GM18526 (cell line): Measurements from ENCODE around the gene RASAL2.

ENCODE experiments used
- POLR2A ChIP-seq: IDR thresholded peaks from 3 replicates; pipeline ENCODE4 v1.6.1; 2011; ENCODE audit not compliant: insufficient read length; ENCODE audit errors: extremely low read depth

The RASAL2 gene

GRCh38 chr1:178161516-178161915 lies 67.6 kb downstream of the RASAL2 start:
- TF ChIP-seq POLR2A = no peak

GRCh38 chr1:178165196-178165595 lies 71.3 kb downstream of the RASAL2 start:
- TF ChIP-seq POLR2A = no peak

GRCh38 chr1:178166429-178167024 lies 72.6 kb downstream of the RASAL2 start:
- no peak for TF ChIP-seq POLR2A

- no peak for TF ChIP-seq POLR2A
Observed at GRCh38 chr1:178168536-178168935, 74.6 kb downstream of the RASAL2 start.

GRCh38 chr1:178169649-178170048 lies 75.7 kb downstream of the RASAL2 start:
- no peak for TF ChIP-seq POLR2A

- TF ChIP-seq POLR2A = no peak
Observed at GRCh38 chr1:178172939-178173338, 79.0 kb downstream of the RASAL2 start.

GRCh38 chr1:178174539-178174938 lies 80.6 kb downstream of the RASAL2 start:
- TF ChIP-seq POLR2A = no peak

- no peak for TF ChIP-seq POLR2A
Observed at GRCh38 chr1:178180405-178180804, 86.5 kb downstream of the RASAL2 start.

GRCh38 chr1:178183796-178184195 lies 89.9 kb downstream of the RASAL2 start:
- TF ChIP-seq POLR2A = no peak

- TF ChIP-seq POLR2A = no peak
Observed at GRCh38 chr1:178188306-178188705, 94.4 kb downstream of the RASAL2 start.

GRCh38 chr1:178189814-178190213 lies 95.9 kb downstream of the RASAL2 start:
- TF ChIP-seq POLR2A = no peak

- TF ChIP-seq POLR2A = no peak
Observed at GRCh38 chr1:178190881-178191280, 97.0 kb downstream of the RASAL2 start.

- TF ChIP-seq POLR2A = no peak
Observed at GRCh38 chr1:178192686-178193085, 98.8 kb downstream of the RASAL2 start.

GRCh38 chr1:178196631-178197030 lies 102.7 kb downstream of the RASAL2 start:
- TF ChIP-seq POLR2A = no peak

GRCh38 chr1:178209935-178210334 lies 116.0 kb downstream of the RASAL2 start:
- no peak for TF ChIP-seq POLR2A

- no peak for TF ChIP-seq POLR2A
Observed at GRCh38 chr1:178218550-178218949, 124.6 kb downstream of the RASAL2 start.

GRCh38 chr1:178220094-178220493 lies 126.2 kb downstream of the RASAL2 start:
- TF ChIP-seq POLR2A = no peak
